H1 (cell line): ENCODE data around the gene NDUFAB1. TPM values are rescaled to one million over a fixed set of nuclear protein-coding genes. Genes with fewer than 3 reads are reported as not detected.

Experiments used
- CTCF ChIA-PET: fragments of 300-600 bp; sonication (Branson Sonifier 250); formaldehyde crosslinking; loops from one replicate; lab custom pipeline; 2021; ENCODE audit not compliant: partially characterized antibody; lab: Charles Lee
- POLR2A ChIA-PET: fragments of 300-600 bp; sonication (Branson Sonifier 250); formaldehyde crosslinking; loops from one replicate; lab custom pipeline; 2021; ENCODE audit warnings: inconsistent platforms; ENCODE audit not compliant: partially characterized antibody; lab: Charles Lee
- DNase-seq, 2 experiments: peaks; one replicate each; pipeline versions ENCODE4 v3.0.0 to v3.0.0-alpha.2; 2010 to 2022; ENCODE audit warnings: low spot score in 2 of 2, low read depth in 1 of 2, mixed read lengths in 1 of 2
- FAIRE-seq: peaks from 2 replicates; lab custom pipeline; 2011; peaks lifted over from hg19 to GRCh38; lab: Jason Lieb, UNC
- H2AFZ ChIP-seq: 2 replicates; pipeline ENCODE4 v1.8.1; 2012; ENCODE audit warnings: low read length, inconsistent platforms
- H2AK5ac ChIP-seq: 2 replicates; pipeline ENCODE4 v1.6.1; 2013; ENCODE audit warnings: low read depth, low read length
- H2BK120ac ChIP-seq: replicated peaks from 2 replicates; pipeline ENCODE3; 2013; ENCODE audit warnings: low read depth, low read length, inconsistent platforms
- H2BK12ac ChIP-seq: 2 replicates; pipeline ENCODE4 v1.6.1; 2013; ENCODE audit warnings: low read depth, low read length
- H2BK15ac ChIP-seq: 2 replicates; pipeline ENCODE4 v1.6.1; 2013; ENCODE audit warnings: low read length
- H2BK20ac ChIP-seq: 2 replicates; pipeline ENCODE4 v1.6.1; 2013; ENCODE audit warnings: low read length
- H2BK5ac ChIP-seq: 2 replicates; pipeline ENCODE4 v1.6.1; 2013; ENCODE audit warnings: low read depth, low read length
- H3K14ac ChIP-seq: 2 replicates; pipeline ENCODE4 v1.6.1; 2013; ENCODE audit warnings: inconsistent platforms; ENCODE audit not compliant: insufficient read length
- H3K18ac ChIP-seq: 2 replicates; pipeline ENCODE4 v1.6.1; 2013; ENCODE audit warnings: low read length; ENCODE audit errors: extremely low read depth
- H3K23ac ChIP-seq: 2 replicates; pipeline ENCODE4 v1.6.1; 2013; ENCODE audit warnings: inconsistent platforms; ENCODE audit not compliant: insufficient read length
- H3K23me2 ChIP-seq: 2 replicates; pipeline ENCODE4 v1.6.1; 2013; ENCODE audit warnings: low read depth, low read length
- H3K27ac ChIP-seq: 2 replicates; pipeline ENCODE4 v1.6.1; 2011; ENCODE audit warnings: low read depth, low read length, inconsistent platforms
- H3K27me3 ChIP-seq, 4 experiments: replicated peaks in 1 of 4; 1 replicate in 1 of 4; 2 replicates in 3 of 4; pipeline versions ENCODE4 v1.6.1 to v1.8.1; 2011 to 2013; ENCODE audit warnings: low read length in 3 of 4, mild to moderate bottlenecking in 3 of 4, inconsistent platforms in 2 of 4, mixed read lengths in 2 of 4, moderate library complexity in 1 of 4; ENCODE audit not compliant: control insufficient read depth in 3 of 4, insufficient read depth in 3 of 4; ENCODE audit errors: extremely low read depth in 1 of 4
- H3K36me3 ChIP-seq, 4 experiments: 2 replicates each; pipeline versions ENCODE4 v1.6.1 to v1.8.1; 2011 to 2013; ENCODE audit warnings: mild to moderate bottlenecking in 4 of 4, low read length in 3 of 4, moderate library complexity in 2 of 4, control low read depth in 1 of 4, inconsistent platforms in 1 of 4; ENCODE audit not compliant: insufficient read depth in 4 of 4, control insufficient read depth in 2 of 4
- H3K4ac ChIP-seq: replicated peaks from 2 replicates; pipeline ENCODE3; 2013; ENCODE audit warnings: low read length, low read depth, mixed read lengths, inconsistent platforms; ENCODE audit not compliant: insufficient read length
- H3K4me1 ChIP-seq, 4 experiments: replicated peaks in 1 of 4; 1 replicate in 1 of 4; 2 replicates in 3 of 4; pipeline versions ENCODE4 v1.6.1 to v1.8.1; 2011 to 2013; ENCODE audit warnings: low read length in 3 of 4, inconsistent platforms in 2 of 4, mixed read lengths in 1 of 4; ENCODE audit not compliant: insufficient read depth in 4 of 4, control insufficient read depth in 3 of 4
- H3K4me2 ChIP-seq, 2 experiments: 2 replicates each; pipeline versions ENCODE4 v1.6.1 to v1.8.1; 2011 to 2013; ENCODE audit warnings: low read depth in 2 of 2, low read length in 2 of 2, control low read depth in 1 of 2, inconsistent platforms in 1 of 2, mild to moderate bottlenecking in 1 of 2; ENCODE audit not compliant: insufficient read depth in 1 of 2
- H3K4me3 ChIP-seq, 4 experiments: fragments of 200-600, 300-600 bp in 1 of 4; sonication (generic), shearing (Covaris generic), sonication (Bioruptor Twin) in 1 of 4; 2 replicates each; pipeline versions ENCODE4 v1.5.1 to v1.8.1; 2011 to 2016; ENCODE audit warnings: low read length in 4 of 4, low read depth in 3 of 4, control low read depth in 2 of 4, inconsistent platforms in 2 of 4, mild to moderate bottlenecking in 2 of 4, mixed read lengths in 1 of 4, moderate library complexity in 1 of 4; ENCODE audit not compliant: insufficient read depth in 2 of 4; ENCODE audit errors: extremely low read depth in 1 of 4
- H3K56ac ChIP-seq: replicated peaks from 2 replicates; pipeline ENCODE3; 2013; ENCODE audit warnings: low read depth, mild to moderate bottlenecking, mixed read lengths, low read length, inconsistent platforms; ENCODE audit not compliant: insufficient read length
- H3K79me1 ChIP-seq: 2 replicates; pipeline ENCODE4 v1.6.1; 2013; ENCODE audit warnings: low read depth, low read length, control low read depth
- H3K79me2 ChIP-seq, 2 experiments: 2 replicates each; pipeline versions ENCODE4 v1.6.1 to v1.8.1; 2012 to 2013; ENCODE audit warnings: low read length in 2 of 2, mild to moderate bottlenecking in 2 of 2, inconsistent platforms in 1 of 2; ENCODE audit not compliant: insufficient read depth in 2 of 2, control insufficient read depth in 1 of 2
- H3K9ac ChIP-seq, 4 experiments: replicated peaks in 1 of 4; 1 replicate in 1 of 4; 2 replicates in 3 of 4; pipeline versions ENCODE4 v1.6.1 to v1.8.1; 2011 to 2013; ENCODE audit warnings: low read depth in 3 of 4, low read length in 3 of 4, control low read depth in 2 of 4, mild to moderate bottlenecking in 2 of 4, moderate library complexity in 2 of 4, inconsistent platforms in 1 of 4; ENCODE audit errors: extremely low read depth in 1 of 4
- H3K9me3 ChIP-seq, 2 experiments: 2 replicates each; pipeline versions ENCODE4 v1.6.1 to v1.8.1; 2012 to 2013; ENCODE audit warnings: mild to moderate bottlenecking in 2 of 2, moderate library complexity in 2 of 2, control low read depth in 1 of 2, inconsistent platforms in 1 of 2, low read depth in 1 of 2, low read length in 1 of 2, mixed read lengths in 1 of 2; ENCODE audit not compliant: insufficient read depth in 2 of 2
- H4K20me1 ChIP-seq, 2 experiments: replicated peaks in 1 of 2; 2 replicates each; pipeline versions ENCODE3 to v1.8.1; 2011 to 2013; ENCODE audit warnings: inconsistent platforms in 2 of 2, low read length in 2 of 2, mild to moderate bottlenecking in 1 of 2; ENCODE audit not compliant: insufficient read depth in 2 of 2, control insufficient read depth in 1 of 2
- H4K5ac ChIP-seq: 2 replicates; pipeline ENCODE4 v1.6.1; 2013; ENCODE audit warnings: low read length, low read depth, mixed read lengths, inconsistent platforms; ENCODE audit not compliant: insufficient read length
- H4K8ac ChIP-seq: 2 replicates; pipeline ENCODE4 v1.8.0; 2013; ENCODE audit warnings: mild to moderate bottlenecking, moderate library complexity, low read length, inconsistent platforms; ENCODE audit not compliant: insufficient read depth; ENCODE audit errors: extremely low read depth
- H4K91ac ChIP-seq: replicated peaks from 2 replicates; pipeline ENCODE3; 2013; ENCODE audit warnings: low read length, mixed read lengths, inconsistent platforms; ENCODE audit not compliant: insufficient read length
- ASH2L ChIP-seq: fragments of 200-600, 300-600 bp; sonication (generic); IDR thresholded peaks from one replicate; pipeline ENCODE4 v1.7.1; 2017; ENCODE audit warnings: low read length
- BRCA1 ChIP-seq: IDR thresholded peaks from 2 replicates; pipeline ENCODE4 v1.6.1; 2012; ENCODE audit warnings: low read depth, low read length, improper control_type of control experiment
- CBX8 ChIP-seq: fragments of 300-800, 300-1000 bp; sonication (generic); IDR thresholded peaks from 2 replicates; pipeline ENCODE4 v1.7.1; 2016; ENCODE audit warnings: low read depth, low read length, borderline replicate concordance
- CEBPB ChIP-seq: IDR thresholded peaks from 2 replicates; pipeline ENCODE4 v1.6.1; 2012; ENCODE audit warnings: low read depth, low read length
- EP300 ChIP-seq, 2 experiments: IDR thresholded peaks; 1 replicate in 1 of 2; 2 replicates in 1 of 2; pipeline ENCODE4 v1.6.1; 2011 to 2012; ENCODE audit warnings: low read depth in 2 of 2, low read length in 2 of 2, mild to moderate bottlenecking in 2 of 2, borderline replicate concordance in 1 of 2, inconsistent platforms in 1 of 2, moderate library complexity in 1 of 2
- HDAC2 ChIP-seq, 2 experiments: fragments of 300-600 bp in 1 of 2; sonication (generic) in 1 of 2; IDR thresholded peaks; 2 replicates each; pipeline ENCODE4 v1.6.1; 2011 to 2012; ENCODE audit warnings: low read depth in 2 of 2, low read length in 2 of 2, mild to moderate bottlenecking in 2 of 2, moderate library complexity in 2 of 2, borderline replicate concordance in 1 of 2, inconsistent platforms in 1 of 2
- HDAC6 ChIP-seq: IDR thresholded peaks from one replicate; pipeline ENCODE4 v1.7.1; 2012; ENCODE audit warnings: low read depth, mild to moderate bottlenecking, inconsistent platforms, low read length, moderate library complexity
- JUND ChIP-seq: IDR thresholded peaks from 2 replicates; pipeline ENCODE4 v1.6.1; 2011; ENCODE audit warnings: mild to moderate bottlenecking, improper control_type of control experiment, low read length
- KDM4A ChIP-seq: IDR thresholded peaks from one replicate; pipeline ENCODE4 v1.7.1; 2012; ENCODE audit warnings: low read depth, mild to moderate bottlenecking, moderate library complexity, low read length, inconsistent platforms; ENCODE audit not compliant: severe bottlenecking
- NANOG ChIP-seq: IDR thresholded peaks from 2 replicates; pipeline ENCODE4 v1.6.1; 2011; ENCODE audit warnings: low read length, low read depth, mild to moderate bottlenecking, inconsistent platforms; ENCODE audit not compliant: insufficient read depth, poor library complexity, severe bottlenecking
- ZNF274 ChIP-seq: IDR thresholded peaks from 2 replicates; pipeline ENCODE4 v1.7.0; 2012; ENCODE audit warnings: low read length, borderline replicate concordance; ENCODE audit errors: extremely low read depth
- WGBS, 2 experiments: shearing (Covaris generic) in 1 of 2; methylation state at CpG; one replicate each; pipeline versions ENCODE4 v1.1.6 to v1.1.7; 2013 to 2015; ENCODE audit warnings: low lambda C conversion rate in 2 of 2, mixed read lengths in 2 of 2, inconsistent platforms in 1 of 2, low coverage in 1 of 2, missing lambda C conversion rate in 1 of 2; ENCODE audit not compliant: insufficient replicate concordance in 2 of 2, insufficient coverage in 1 of 2, insufficient read length in 1 of 2; ENCODE audit errors: extremely low coverage in 1 of 2, missing lambda C conversion rate in 1 of 2; 5-methylcytosine and 5-hydroxymethylcytosine counted together
- polyA plus RNA-seq, 7 experiments: library from polyadenylated mRNA; depleted of rRNA in 3 of 7; stranded (reverse) in 5 of 7; unstranded in 2 of 7; fragments of >200 nt in 5 of 7; fragments of 200-250 nt in 2 of 7; gene quantifications; 1 replicate in 5 of 7; 2 replicates in 1 of 7; 4 replicates in 1 of 7; pipeline versions ENCODE4 v1.2.1 to v1.2.3, GENCODE V29; 2011 to 2013; ENCODE audit warnings: missing spikeins in 2 of 7, mixed read lengths in 2 of 7
- total RNA-seq: library from RNA; stranded (reverse); fragmentation: NEBNext Ultra II Directional; extraction: Animal tissue kit (Norgen Biotek cat#: 25700); gene quantifications from 2 replicates; pipeline ENCODE4 v1.2.1, GENCODE V29; 2021
- TF ChIP-seq, protein P1 (sequence below): IDR thresholded peaks from 2 replicates; pipeline ENCODE4 v1.6.1; 2012; ENCODE audit warnings: low read length, inconsistent platforms

Gene NDUFAB1
- total and polyA plus RNA-seq, 2 of the 8 experiments (the other 6 are each of a cell fraction or from before 2014, with no cell fraction given): 135 to 294 TPM

DNA sequence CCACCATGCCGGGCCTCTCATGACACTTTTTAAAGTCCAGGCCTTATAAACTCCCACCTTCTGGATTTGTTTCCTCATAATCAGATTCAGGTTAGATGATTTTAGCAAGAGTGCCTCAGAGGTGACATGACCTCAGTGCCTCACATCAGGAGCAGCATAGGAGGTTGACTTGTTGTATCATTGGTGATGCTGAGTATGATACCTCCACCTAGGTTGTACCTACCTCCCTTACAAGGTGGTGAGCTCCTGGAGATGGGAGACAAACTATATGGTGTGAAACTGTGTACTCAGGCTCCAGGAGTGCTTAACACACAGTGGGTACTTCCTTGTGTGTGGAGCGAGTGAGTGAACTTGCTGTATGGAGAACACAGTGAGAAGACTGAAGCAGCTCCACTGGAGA lies 18.6 kb downstream of the NDUFAB1 start:
- Histone ChIP-seq H3K18ac (no peak overlapping the region), H3K23me2 (no peaks in the 10 kb centered on the region), H3K27me3 (no peaks in the 10 kb centered on the region), H4K5ac (no peak overlapping the region), H3K4me2 (no peak overlapping the region), H4K8ac (no peak overlapping the region), H3K4me3 (no peak overlapping the region), H2BK15ac (no peak overlapping the region), H3K23ac (no peak overlapping the region), H3K27ac (no peak overlapping the region), H2BK20ac (no peak overlapping the region), H4K20me1 (peaks cover 2 to 11% of the 10 kb centered on the region in 2 experiments), H3K14ac (no peak overlapping the region), H2BK12ac (no peak overlapping the region), H2AFZ (no peak overlapping the region), H4K91ac (no peak overlapping the region), H3K56ac (no peak overlapping the region), H3K9me3 (no peaks in the 10 kb centered on the region), H2AK5ac (no peak overlapping the region), H3K4ac (no peak overlapping the region), H3K79me1 (no peaks in the 10 kb centered on the region; the same call in 1 of the 2 replicates), H3K36me3 (peaks cover 6 to 38% (median 20%) of the 10 kb centered on the region in 4 experiments; a peak in 7 of 8 replicates), H2BK5ac (no peak overlapping the region), H3K9ac (no peak overlapping the region), H3K4me1 (no peaks in the 10 kb centered on the region), H3K79me2 (no peaks in the 10 kb centered on the region), H2BK120ac (no peak overlapping the region)
- FAIRE-seq: no peak
- ChIA-PET POLR2A (interaction anchor here (0.7 to 3.0 kb wide), 5 partner anchors 10 to 31 kb away, joined by 3 to 8 read pairs (median 3); no protein-coding TSS in a partner anchor), CTCF (no interaction called here)
- no peak for DNase-seq
- WGBS, 2 experiments: 91% methylated on average over 2 of the region's 2 CpGs; no CpG with 5 or more reads in 1 of the 2 experiments
- no peak for TF ChIP-seq KDM4A
- TF ChIP-seq JUND: no peak
- no peak for TF ChIP-seq HDAC2 (IDR thresholded peaks at IDR 0.05; ENCODE audit: borderline replicate concordance in 1 of 2, low read depth in 2 of 2, low read length in 2 of 2)
- TF ChIP-seq EP300 (IDR thresholded peaks at IDR 0.05; ENCODE audit: borderline replicate concordance in 1 of 2, low read depth in 2 of 2, low read length in 2 of 2): no peak
- TF ChIP-seq, protein P1, sequence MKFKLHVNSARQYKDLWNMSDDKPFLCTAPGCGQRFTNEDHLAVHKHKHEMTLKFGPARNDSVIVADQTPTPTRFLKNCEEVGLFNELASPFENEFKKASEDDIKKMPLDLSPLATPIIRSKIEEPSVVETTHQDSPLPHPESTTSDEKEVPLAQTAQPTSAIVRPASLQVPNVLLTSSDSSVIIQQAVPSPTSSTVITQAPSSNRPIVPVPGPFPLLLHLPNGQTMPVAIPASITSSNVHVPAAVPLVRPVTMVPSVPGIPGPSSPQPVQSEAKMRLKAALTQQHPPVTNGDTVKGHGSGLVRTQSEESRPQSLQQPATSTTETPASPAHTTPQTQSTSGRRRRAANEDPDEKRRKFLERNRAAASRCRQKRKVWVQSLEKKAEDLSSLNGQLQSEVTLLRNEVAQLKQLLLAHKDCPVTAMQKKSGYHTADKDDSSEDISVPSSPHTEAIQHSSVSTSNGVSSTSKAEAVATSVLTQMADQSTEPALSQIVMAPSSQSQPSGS: no peak
- TF ChIP-seq CBX8: no peak
- no peak for TF ChIP-seq ZNF274
- TF ChIP-seq ASH2L: no peak
- no peak for TF ChIP-seq NANOG
- no peak for TF ChIP-seq BRCA1
- TF ChIP-seq HDAC6: no peak
- TF ChIP-seq CEBPB: no peak
